Suprapubic skin (tissue), 4 donors: ENCODE measurements around the gene CLASP1.

ENCODE experiments used
- EP300 ChIP-seq: sonication (generic); formaldehyde crosslinking; IDR thresholded peaks from one replicate; pipeline ENCODE4 v1.6.1; 2017; ENCODE audit warnings: antibody characterized with exemption
- POLR2A ChIP-seq, 2 donors: fragments of 450-650 bp; IDR thresholded peaks; one replicate each; pipeline ENCODE4 v1.6.1; 2017; ENCODE audit warnings: antibody characterized with exemption in 2 of 2, mild to moderate bottlenecking in 2 of 2, moderate library complexity in 2 of 2
- POLR2AphosphoS5 ChIP-seq, 3 donors: sonication (generic); formaldehyde crosslinking; IDR thresholded peaks; one replicate each; pipeline ENCODE4 v1.6.1; 2017; ENCODE audit warnings: antibody characterized with exemption in 3 of 3
- TF ChIP-seq, protein P1 (sequence below), 2 donors: fragments of 200-600 bp in 1 of 2; fragments of 450-650 bp in 1 of 2; sonication (generic) in 1 of 2; IDR thresholded peaks; one replicate each; pipeline ENCODE4 v1.5.1; 2016 to 2019; ENCODE audit warnings: antibody characterized with exemption in 2 of 2, mild to moderate bottlenecking in 1 of 2, moderate library complexity in 1 of 2

DNA sequence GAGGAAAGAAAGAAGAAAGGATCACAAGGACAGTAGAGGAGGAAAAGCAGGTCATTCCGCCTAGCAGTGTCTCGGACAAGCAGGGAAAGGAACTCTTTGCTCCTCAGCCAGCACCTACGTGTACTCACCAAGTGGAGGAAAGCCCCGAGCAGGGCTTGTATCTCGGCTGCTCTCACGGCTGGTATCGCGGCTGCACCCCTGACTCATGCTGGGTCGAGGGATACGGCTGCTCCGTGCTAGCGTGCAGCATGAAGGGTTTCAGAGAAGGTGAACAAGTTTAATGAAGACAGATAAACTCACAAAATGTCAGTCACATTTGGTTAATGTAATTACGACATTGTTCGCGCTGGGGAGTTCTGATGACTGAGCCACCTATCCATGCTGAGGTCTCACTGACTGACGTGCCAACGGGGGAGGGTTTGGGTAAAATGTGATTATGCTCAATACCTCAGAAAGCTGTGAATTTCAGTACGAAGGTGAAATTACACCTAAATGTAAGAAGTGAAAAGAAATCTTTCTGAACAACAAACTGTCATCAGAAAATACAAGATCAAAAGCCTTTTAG is 230.7 kb downstream of the CLASP1 start:
- TF ChIP-seq, protein P1, sequence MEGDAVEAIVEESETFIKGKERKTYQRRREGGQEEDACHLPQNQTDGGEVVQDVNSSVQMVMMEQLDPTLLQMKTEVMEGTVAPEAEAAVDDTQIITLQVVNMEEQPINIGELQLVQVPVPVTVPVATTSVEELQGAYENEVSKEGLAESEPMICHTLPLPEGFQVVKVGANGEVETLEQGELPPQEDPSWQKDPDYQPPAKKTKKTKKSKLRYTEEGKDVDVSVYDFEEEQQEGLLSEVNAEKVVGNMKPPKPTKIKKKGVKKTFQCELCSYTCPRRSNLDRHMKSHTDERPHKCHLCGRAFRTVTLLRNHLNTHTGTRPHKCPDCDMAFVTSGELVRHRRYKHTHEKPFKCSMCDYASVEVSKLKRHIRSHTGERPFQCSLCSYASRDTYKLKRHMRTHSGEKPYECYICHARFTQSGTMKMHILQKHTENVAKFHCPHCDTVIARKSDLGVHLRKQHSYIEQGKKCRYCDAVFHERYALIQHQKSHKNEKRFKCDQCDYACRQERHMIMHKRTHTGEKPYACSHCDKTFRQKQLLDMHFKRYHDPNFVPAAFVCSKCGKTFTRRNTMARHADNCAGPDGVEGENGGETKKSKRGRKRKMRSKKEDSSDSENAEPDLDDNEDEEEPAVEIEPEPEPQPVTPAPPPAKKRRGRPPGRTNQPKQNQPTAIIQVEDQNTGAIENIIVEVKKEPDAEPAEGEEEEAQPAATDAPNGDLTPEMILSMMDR (IDR thresholded peaks at IDR 0.05): no peak
- TF ChIP-seq POLR2AphosphoS5 (IDR thresholded peaks at IDR 0.05) (no peak), EP300 (no peak), POLR2A (IDR thresholded peaks at IDR 0.05) (no peak)
